A549 (cell line): ENCODE measurements around the gene ANKS4B.

Experiments
- BHLHE40 ChIP-seq: IDR thresholded peaks from 2 replicates; pipeline ENCODE4 v1.6.1; 2012; ENCODE audit warnings: low read depth, low read length, inconsistent platforms
- CEBPB ChIP-seq, 2 experiments: fragments of >200 bp in 1 of 2; sonication (Bioruptor Twin) in 1 of 2; formaldehyde crosslinking in 1 of 2; IDR thresholded peaks; 2 replicates each; pipeline ENCODE4 v1.6.1; 2012 to 2016
- CHD2 ChIP-seq: fragments of 150-350 bp; IDR thresholded peaks from 2 replicates; pipeline ENCODE4 v1.6.1; 2014; ENCODE audit warnings: low read length; ENCODE audit not compliant: partially characterized antibody
- CTCF ChIP-seq: fragments of >200 bp; sonication (Bioruptor Twin); formaldehyde crosslinking; IDR thresholded peaks from 3 replicates; pipeline ENCODE4 v1.5.1; 2016
- EHMT2 ChIP-seq: fragments of 200-600 bp; sonication (generic); IDR thresholded peaks from 2 replicates; pipeline ENCODE4 v1.6.1; 2016; ENCODE audit warnings: antibody characterized with exemption, low read depth, mild to moderate bottlenecking, moderate library complexity
- ELK1 ChIP-seq: fragments of 150-350 bp; IDR thresholded peaks from 2 replicates; pipeline ENCODE4 v1.6.1; 2014; ENCODE audit warnings: low read depth, mild to moderate bottlenecking, low read length
- ESRRA ChIP-seq: fragments of 150-350 bp; IDR thresholded peaks from 2 replicates; pipeline ENCODE4 v1.6.1; 2014; ENCODE audit warnings: mild to moderate bottlenecking, low read length, borderline replicate concordance
- HEYL ChIP-seq: fragments of 250-450 bp; sonication (Bioruptor Pico); IDR thresholded peaks from 2 replicates; pipeline ENCODE4 v1.8.0; 2021; ENCODE audit warnings: mild to moderate bottlenecking, moderate library complexity
- MAX ChIP-seq: IDR thresholded peaks from 2 replicates; pipeline ENCODE4 v1.6.1; 2012
- MAZ ChIP-seq: fragments of 150-350 bp; IDR thresholded peaks from 2 replicates; pipeline ENCODE4 v1.6.1; 2014; ENCODE audit warnings: antibody characterized with exemption, low read depth, low read length, borderline replicate concordance
- POLR2A ChIP-seq: IDR thresholded peaks from 2 replicates; pipeline ENCODE4 v1.6.1; 2012; ENCODE audit warnings: mild to moderate bottlenecking, low read length
- RAD21 ChIP-seq, 2 experiments: fragments of >200 bp in 1 of 2; sonication (Bioruptor Twin) in 1 of 2; formaldehyde crosslinking in 1 of 2; IDR thresholded peaks in 1 of 2; conservative IDR thresholded peaks in 1 of 2; 2 replicates in 1 of 2; 3 replicates in 1 of 2; pipeline ENCODE4 v1.6.1; 2012 to 2018; ENCODE audit warnings: inconsistent platforms in 1 of 2
- ZSCAN20 ChIP-seq: fragments of 250-450 bp; sonication (Bioruptor Pico); IDR thresholded peaks from 2 replicates; pipeline ENCODE4 v1.8.0; 2022; ENCODE audit warnings: mild to moderate bottlenecking, moderate library complexity

GRCh38 chr16:21274172-21274726 lies 40.8 kb downstream of the ANKS4B start:
- TF ChIP-seq EHMT2: no peak
- TF ChIP-seq CTCF: no peak
- no peak for TF ChIP-seq MAX
- TF ChIP-seq POLR2A: no peak
- no peak for TF ChIP-seq RAD21 (conservative IDR thresholded peaks at IDR 0.05 in 1 of 2, IDR thresholded peaks at IDR 0.05 in 1 of 2)
- no peak for TF ChIP-seq BHLHE40
- no peak for TF ChIP-seq ELK1
- TF ChIP-seq ESRRA: no peak
- TF ChIP-seq ZSCAN20: no peak
- TF ChIP-seq HEYL (CRISPR knock-in tag): no peak
- no peak for TF ChIP-seq MAZ
- no peak for TF ChIP-seq CEBPB (IDR thresholded peaks at IDR 0.05)
- TF ChIP-seq CHD2: no peak
